ENCODE results near the gene FXYD6. TPM values are rescaled to one million over a fixed set of nuclear protein-coding genes. Genes with fewer than 3 reads are reported as not detected.

FXYD6 gene
- total and polyA plus RNA-seq, 4 donors = 4.7 to 22.5 (median 12.3) TPM

DNA sequence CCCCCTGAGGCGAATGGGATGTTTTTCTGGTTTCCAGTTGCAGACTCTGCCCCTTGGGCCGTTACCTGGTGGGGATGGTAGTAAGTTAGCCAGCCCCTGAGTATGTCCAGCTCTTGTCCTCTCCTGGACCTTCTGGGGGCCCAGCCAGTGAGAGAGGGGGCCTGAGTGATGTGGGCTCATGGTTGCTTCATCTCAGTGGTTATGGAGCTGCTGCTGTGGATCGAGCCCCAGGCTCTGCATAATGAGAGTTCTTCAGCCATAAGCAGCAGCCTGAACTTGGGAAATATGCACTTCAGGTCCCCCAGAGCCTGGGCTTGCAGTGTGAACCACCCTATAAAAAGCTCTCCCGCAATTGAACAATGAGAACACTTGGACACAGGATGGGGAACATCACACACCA is 46.8 kb upstream of the FXYD6 start:
- no peak for DNase-seq (ENCODE audit: low spot score)
- no peak overlapping the region for H3K4me3 ChIP-seq (ENCODE audit: low read depth in 1 of 3, low read length in 3 of 3)
- peaks cover 0 to 2% (median 0%) of the 10 kb centered on the region in 4 donors for H3K27me3 ChIP-seq (ENCODE audit: control insufficient read depth in 4 of 4, insufficient read depth in 4 of 4, low read length in 3 of 4)
- 93% methylated on average over 4 of the region's 4 CpGs for WGBS
- H3K9ac ChIP-seq (ENCODE audit: low read depth in 1 of 2, low read length in 2 of 2) = no peak overlapping the region
- TF ChIP-seq HNF4A (conservative IDR thresholded peaks at IDR 0.05) (no peak), JUND (IDR thresholded peaks at IDR 0.05) (no peak), YY1 (IDR thresholded peaks at IDR 0.05) (no peak), FOXA1 (IDR thresholded peaks at IDR 0.05) (no peak), NR2F2 (IDR thresholded peaks at IDR 0.05) (no peak), TAF1 (conservative IDR thresholded peaks at IDR 0.05) (no peak), RXRA (IDR thresholded peaks at IDR 0.05) (no peak), RAD21 (IDR thresholded peaks at IDR 0.05) (no peak), SP1 (IDR thresholded peaks at IDR 0.05) (no peak), FOXA2 (IDR thresholded peaks at IDR 0.05) (no peak), EGR1 (IDR thresholded peaks at IDR 0.05; ENCODE audit: low read depth in 2 of 2) (no peak)
- TF ChIP-seq, protein P1, sequence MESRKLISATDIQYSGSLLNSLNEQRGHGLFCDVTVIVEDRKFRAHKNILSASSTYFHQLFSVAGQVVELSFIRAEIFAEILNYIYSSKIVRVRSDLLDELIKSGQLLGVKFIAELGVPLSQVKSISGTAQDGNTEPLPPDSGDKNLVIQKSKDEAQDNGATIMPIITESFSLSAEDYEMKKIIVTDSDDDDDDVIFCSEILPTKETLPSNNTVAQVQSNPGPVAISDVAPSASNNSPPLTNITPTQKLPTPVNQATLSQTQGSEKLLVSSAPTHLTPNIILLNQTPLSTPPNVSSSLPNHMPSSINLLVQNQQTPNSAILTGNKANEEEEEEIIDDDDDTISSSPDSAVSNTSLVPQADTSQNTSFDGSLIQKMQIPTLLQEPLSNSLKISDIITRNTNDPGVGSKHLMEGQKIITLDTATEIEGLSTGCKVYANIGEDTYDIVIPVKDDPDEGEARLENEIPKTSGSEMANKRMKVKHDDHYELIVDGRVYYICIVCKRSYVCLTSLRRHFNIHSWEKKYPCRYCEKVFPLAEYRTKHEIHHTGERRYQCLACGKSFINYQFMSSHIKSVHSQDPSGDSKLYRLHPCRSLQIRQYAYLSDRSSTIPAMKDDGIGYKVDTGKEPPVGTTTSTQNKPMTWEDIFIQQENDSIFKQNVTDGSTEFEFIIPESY (IDR thresholded peaks at IDR 0.05) = no peak
- TF ChIP-seq, protein P2, sequence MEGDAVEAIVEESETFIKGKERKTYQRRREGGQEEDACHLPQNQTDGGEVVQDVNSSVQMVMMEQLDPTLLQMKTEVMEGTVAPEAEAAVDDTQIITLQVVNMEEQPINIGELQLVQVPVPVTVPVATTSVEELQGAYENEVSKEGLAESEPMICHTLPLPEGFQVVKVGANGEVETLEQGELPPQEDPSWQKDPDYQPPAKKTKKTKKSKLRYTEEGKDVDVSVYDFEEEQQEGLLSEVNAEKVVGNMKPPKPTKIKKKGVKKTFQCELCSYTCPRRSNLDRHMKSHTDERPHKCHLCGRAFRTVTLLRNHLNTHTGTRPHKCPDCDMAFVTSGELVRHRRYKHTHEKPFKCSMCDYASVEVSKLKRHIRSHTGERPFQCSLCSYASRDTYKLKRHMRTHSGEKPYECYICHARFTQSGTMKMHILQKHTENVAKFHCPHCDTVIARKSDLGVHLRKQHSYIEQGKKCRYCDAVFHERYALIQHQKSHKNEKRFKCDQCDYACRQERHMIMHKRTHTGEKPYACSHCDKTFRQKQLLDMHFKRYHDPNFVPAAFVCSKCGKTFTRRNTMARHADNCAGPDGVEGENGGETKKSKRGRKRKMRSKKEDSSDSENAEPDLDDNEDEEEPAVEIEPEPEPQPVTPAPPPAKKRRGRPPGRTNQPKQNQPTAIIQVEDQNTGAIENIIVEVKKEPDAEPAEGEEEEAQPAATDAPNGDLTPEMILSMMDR (IDR thresholded peaks at IDR 0.05; ENCODE audit: low read depth, low read length, missing input control) = no peak
- H3K27ac ChIP-seq (ENCODE audit: low read depth in 1 of 2, low read length in 2 of 2) = no peak overlapping the region
- no peaks in the 10 kb centered on the region for H3K9me3 ChIP-seq (ENCODE audit: control insufficient read depth in 4 of 4, low read length in 3 of 4)
- H3K36me3 ChIP-seq (ENCODE audit: control insufficient read depth in 4 of 4, insufficient read depth in 3 of 4, low read depth in 1 of 4, low read length in 3 of 4) = no peaks in the 10 kb centered on the region
- H3K4me1 ChIP-seq (ENCODE audit: control insufficient read depth in 4 of 4, insufficient read depth in 4 of 4, low read length in 3 of 4) = no peaks in the 10 kb centered on the region

DNA sequence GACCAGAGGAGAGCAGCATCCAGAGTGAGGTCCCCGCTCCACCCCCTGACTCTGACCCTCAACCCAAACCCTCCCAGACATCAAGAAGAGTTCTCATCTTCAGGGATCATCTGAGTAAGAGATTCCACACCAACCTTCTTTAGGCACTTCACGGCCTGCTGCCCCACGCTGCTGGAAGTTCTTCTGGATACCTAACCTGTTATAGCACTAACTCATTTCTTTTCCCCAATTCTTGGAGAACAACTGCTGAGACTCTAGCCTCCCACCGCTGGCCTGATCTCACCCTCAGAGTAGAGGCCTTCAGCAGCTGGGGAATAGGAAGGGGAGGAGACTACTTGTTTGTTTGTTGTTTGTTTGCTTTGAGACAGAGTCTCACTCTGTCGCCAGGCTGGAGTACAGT is 45.4 kb upstream of the FXYD6 start:
- H3K4me3 ChIP-seq (ENCODE audit: low read depth in 1 of 3, low read length in 3 of 3) = no peak overlapping the region
- H3K27me3 ChIP-seq (ENCODE audit: control insufficient read depth in 4 of 4, insufficient read depth in 4 of 4, low read length in 3 of 4) = peaks cover 0 to 2% (median 0%) of the 10 kb centered on the region in 4 donors
- no peak overlapping the region for H3K9ac ChIP-seq (ENCODE audit: low read depth in 1 of 2, low read length in 2 of 2)
- no peaks in the 10 kb centered on the region for H3K36me3 ChIP-seq (ENCODE audit: control insufficient read depth in 4 of 4, insufficient read depth in 3 of 4, low read depth in 1 of 4, low read length in 3 of 4)
- TF ChIP-seq FOXA1 (IDR thresholded peaks at IDR 0.05) (no peak), TAF1 (conservative IDR thresholded peaks at IDR 0.05) (no peak), HNF4A (conservative IDR thresholded peaks at IDR 0.05) (no peak), YY1 (IDR thresholded peaks at IDR 0.05) (no peak), SP1 (IDR thresholded peaks at IDR 0.05) (no peak), NR2F2 (IDR thresholded peaks at IDR 0.05) (no peak), RXRA (IDR thresholded peaks at IDR 0.05) (no peak), HNF4G (IDR thresholded peaks at IDR 0.05) (no peak), GABPA (IDR thresholded peaks at IDR 0.05 in 1 of 2, conservative IDR thresholded peaks at IDR 0.05 in 1 of 2) (no peak), RAD21 (IDR thresholded peaks at IDR 0.05) (no peak), JUND (IDR thresholded peaks at IDR 0.05) (no peak), FOXA2 (IDR thresholded peaks at IDR 0.05) (no peak), EGR1 (IDR thresholded peaks at IDR 0.05; ENCODE audit: low read depth in 2 of 2) (no peak)
- TF ChIP-seq, protein P2 (IDR thresholded peaks at IDR 0.05; ENCODE audit: low read depth, low read length, missing input control) = no peak
- TF ChIP-seq, protein P1 (IDR thresholded peaks at IDR 0.05) = no peak
- TF ChIP-seq, protein P3, sequence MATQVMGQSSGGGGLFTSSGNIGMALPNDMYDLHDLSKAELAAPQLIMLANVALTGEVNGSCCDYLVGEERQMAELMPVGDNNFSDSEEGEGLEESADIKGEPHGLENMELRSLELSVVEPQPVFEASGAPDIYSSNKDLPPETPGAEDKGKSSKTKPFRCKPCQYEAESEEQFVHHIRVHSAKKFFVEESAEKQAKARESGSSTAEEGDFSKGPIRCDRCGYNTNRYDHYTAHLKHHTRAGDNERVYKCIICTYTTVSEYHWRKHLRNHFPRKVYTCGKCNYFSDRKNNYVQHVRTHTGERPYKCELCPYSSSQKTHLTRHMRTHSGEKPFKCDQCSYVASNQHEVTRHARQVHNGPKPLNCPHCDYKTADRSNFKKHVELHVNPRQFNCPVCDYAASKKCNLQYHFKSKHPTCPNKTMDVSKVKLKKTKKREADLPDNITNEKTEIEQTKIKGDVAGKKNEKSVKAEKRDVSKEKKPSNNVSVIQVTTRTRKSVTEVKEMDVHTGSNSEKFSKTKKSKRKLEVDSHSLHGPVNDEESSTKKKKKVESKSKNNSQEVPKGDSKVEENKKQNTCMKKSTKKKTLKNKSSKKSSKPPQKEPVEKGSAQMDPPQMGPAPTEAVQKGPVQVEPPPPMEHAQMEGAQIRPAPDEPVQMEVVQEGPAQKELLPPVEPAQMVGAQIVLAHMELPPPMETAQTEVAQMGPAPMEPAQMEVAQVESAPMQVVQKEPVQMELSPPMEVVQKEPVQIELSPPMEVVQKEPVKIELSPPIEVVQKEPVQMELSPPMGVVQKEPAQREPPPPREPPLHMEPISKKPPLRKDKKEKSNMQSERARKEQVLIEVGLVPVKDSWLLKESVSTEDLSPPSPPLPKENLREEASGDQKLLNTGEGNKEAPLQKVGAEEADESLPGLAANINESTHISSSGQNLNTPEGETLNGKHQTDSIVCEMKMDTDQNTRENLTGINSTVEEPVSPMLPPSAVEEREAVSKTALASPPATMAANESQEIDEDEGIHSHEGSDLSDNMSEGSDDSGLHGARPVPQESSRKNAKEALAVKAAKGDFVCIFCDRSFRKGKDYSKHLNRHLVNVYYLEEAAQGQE (IDR thresholded peaks at IDR 0.05) = no peak
- TF ChIP-seq, protein P4, sequence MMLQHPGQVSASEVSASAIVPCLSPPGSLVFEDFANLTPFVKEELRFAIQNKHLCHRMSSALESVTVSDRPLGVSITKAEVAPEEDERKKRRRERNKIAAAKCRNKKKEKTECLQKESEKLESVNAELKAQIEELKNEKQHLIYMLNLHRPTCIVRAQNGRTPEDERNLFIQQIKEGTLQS (IDR thresholded peaks at IDR 0.05) = no peak
- TF ChIP-seq, protein P5, sequence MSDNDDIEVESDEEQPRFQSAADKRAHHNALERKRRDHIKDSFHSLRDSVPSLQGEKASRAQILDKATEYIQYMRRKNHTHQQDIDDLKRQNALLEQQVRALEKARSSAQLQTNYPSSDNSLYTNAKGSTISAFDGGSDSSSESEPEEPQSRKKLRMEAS (IDR thresholded peaks at IDR 0.05) = no peak
- H3K9me3 ChIP-seq (ENCODE audit: control insufficient read depth in 4 of 4, low read length in 3 of 4) = no peaks in the 10 kb centered on the region
- WGBS = 96% methylated on average over 5 of the region's 5 CpGs
- no peaks in the 10 kb centered on the region for H3K4me1 ChIP-seq (ENCODE audit: control insufficient read depth in 4 of 4, insufficient read depth in 4 of 4, low read length in 3 of 4)
- H3K27ac ChIP-seq (ENCODE audit: low read depth in 1 of 2, low read length in 2 of 2) = no peak overlapping the region
- DNase-seq (ENCODE audit: low spot score) = no peak
